ENCODE results near the gene PDE4B. TPM values are rescaled to one million over a fixed set of nuclear protein-coding genes. Genes with fewer than 3 reads are reported as not detected.

The PDE4B gene
- total RNA-seq, 2 donors from 2014 or later: 4.3 to 18.0 TPM

- WGBS, 2 experiments (ENCODE audit: insufficient coverage in 1 of 2, insufficient read length in 1 of 2): 76% methylated on average over 4 of the region's 4 CpGs; no CpG with 5 or more reads in 1 of the 2 experiments
- no peak for DNase-seq
- Mint-ChIP-seq H3K9me3 (peaks cover 1% of the 10 kb centered on the region), H3K27me3 (ENCODE audit: insufficient read depth) (no peaks in the 10 kb centered on the region), H3K4me1 (no peaks in the 10 kb centered on the region), H3K4me3 (no peak overlapping the region), H3K36me3 (ENCODE audit: low read depth) (no peaks in the 10 kb centered on the region), H3K27ac (no peak overlapping the region)
- no peak overlapping the region for H3K9ac ChIP-seq (ENCODE audit: extremely low read depth, low read length, poor library complexity, severe bottlenecking)
- no peak overlapping the region for H3K4me3 ChIP-seq (ENCODE audit: low read length)
- no peaks in the 10 kb centered on the region for H3K9me3 ChIP-seq (ENCODE audit: control insufficient read depth, low read length)
- no peak for TF ChIP-seq CTCF (conservative IDR thresholded peaks at IDR 0.05)
- no peak overlapping the region for H3K27ac ChIP-seq (ENCODE audit: low read depth, low read length)
- no peaks in the 10 kb centered on the region for H3K27me3 ChIP-seq (ENCODE audit: control insufficient read depth, insufficient read depth, low read length, poor library complexity, severe bottlenecking)
- no peaks in the 10 kb centered on the region for H3K36me3 ChIP-seq (ENCODE audit: control insufficient read depth, insufficient read depth, low read length)
- no peaks in the 10 kb centered on the region for H3K4me1 ChIP-seq (ENCODE audit: control insufficient read depth, insufficient read depth, low read length)
Measured at GRCh38 chr1:65765631-65766030, 27.1 kb upstream of the PDE4B start.

GRCh38 chr1:65769636-65770035, 23.1 kb upstream of the PDE4B start:
- Mint-ChIP-seq H3K4me1 (no peaks in the 10 kb centered on the region), H3K27ac (no peak overlapping the region), H3K9me3 (peaks cover 1% of the 10 kb centered on the region), H3K36me3 (ENCODE audit: low read depth) (no peaks in the 10 kb centered on the region), H3K4me3 (no peak overlapping the region), H3K27me3 (ENCODE audit: insufficient read depth) (no peaks in the 10 kb centered on the region)
- H3K4me1 ChIP-seq (ENCODE audit: control insufficient read depth, insufficient read depth, low read length): no peaks in the 10 kb centered on the region
- H3K9ac ChIP-seq (ENCODE audit: extremely low read depth, low read length, poor library complexity, severe bottlenecking): no peak overlapping the region
- H3K36me3 ChIP-seq (ENCODE audit: control insufficient read depth, insufficient read depth, low read length): no peaks in the 10 kb centered on the region
- H3K4me3 ChIP-seq (ENCODE audit: low read length): no peak overlapping the region
- H3K27ac ChIP-seq (ENCODE audit: low read depth, low read length): no peak overlapping the region
- no peak for DNase-seq
- TF ChIP-seq CTCF (conservative IDR thresholded peaks at IDR 0.05): no peak
- no peaks in the 10 kb centered on the region for H3K9me3 ChIP-seq (ENCODE audit: control insufficient read depth, low read length)
- no peaks in the 10 kb centered on the region for H3K27me3 ChIP-seq (ENCODE audit: control insufficient read depth, insufficient read depth, low read length, poor library complexity, severe bottlenecking)
- 93 to 100% methylated on average over 1 of the region's 2 CpGs for WGBS, 2 experiments (ENCODE audit: insufficient coverage in 1 of 2, insufficient read length in 1 of 2)

- no peaks in the 10 kb centered on the region for H3K27me3 Mint-ChIP-seq (ENCODE audit: insufficient read depth)
- no peak for TF ChIP-seq CTCF (conservative IDR thresholded peaks at IDR 0.05)
- no peaks in the 10 kb centered on the region for H3K27me3 ChIP-seq (ENCODE audit: control insufficient read depth, insufficient read depth, low read length, poor library complexity, severe bottlenecking)
- H3K36me3 ChIP-seq (ENCODE audit: control insufficient read depth, insufficient read depth, low read length): no peaks in the 10 kb centered on the region
- no peak overlapping the region for H3K4me3 Mint-ChIP-seq
- no peak overlapping the region for H3K27ac ChIP-seq (ENCODE audit: low read depth, low read length)
- no peaks in the 10 kb centered on the region for H3K9me3 Mint-ChIP-seq
- WGBS, 2 experiments (ENCODE audit: insufficient coverage in 1 of 2, insufficient read length in 1 of 2): 88% methylated on average over 1 of the region's 2 CpGs; no CpG with 5 or more reads in 1 of the 2 experiments
- H3K4me1 ChIP-seq (ENCODE audit: control insufficient read depth, insufficient read depth, low read length): no peaks in the 10 kb centered on the region
- H3K9me3 ChIP-seq (ENCODE audit: control insufficient read depth, low read length): no peaks in the 10 kb centered on the region
- no peak overlapping the region for H3K9ac ChIP-seq (ENCODE audit: extremely low read depth, low read length, poor library complexity, severe bottlenecking)
- H3K27ac Mint-ChIP-seq: no peak overlapping the region
- DNase-seq: no peak
- H3K36me3 Mint-ChIP-seq (ENCODE audit: low read depth): no peaks in the 10 kb centered on the region
- no peaks in the 10 kb centered on the region for H3K4me1 Mint-ChIP-seq
- H3K4me3 ChIP-seq (ENCODE audit: low read length): no peak overlapping the region
Measured at GRCh38 chr1:65772607-65773006, 20.1 kb upstream of the PDE4B start.

Measured in endodermal cell (in vitro differentiated cells).